ENCODE data around the gene PFKFB3. TPM values are rescaled to one million over a fixed set of nuclear protein-coding genes. Genes with fewer than 3 reads are reported as not detected.

PFKFB3 gene
- total and polyA plus RNA-seq, 2 of the 4 experiments (the other 2 are of a cell fraction): 34.1 to 45.5 TPM

DNA sequence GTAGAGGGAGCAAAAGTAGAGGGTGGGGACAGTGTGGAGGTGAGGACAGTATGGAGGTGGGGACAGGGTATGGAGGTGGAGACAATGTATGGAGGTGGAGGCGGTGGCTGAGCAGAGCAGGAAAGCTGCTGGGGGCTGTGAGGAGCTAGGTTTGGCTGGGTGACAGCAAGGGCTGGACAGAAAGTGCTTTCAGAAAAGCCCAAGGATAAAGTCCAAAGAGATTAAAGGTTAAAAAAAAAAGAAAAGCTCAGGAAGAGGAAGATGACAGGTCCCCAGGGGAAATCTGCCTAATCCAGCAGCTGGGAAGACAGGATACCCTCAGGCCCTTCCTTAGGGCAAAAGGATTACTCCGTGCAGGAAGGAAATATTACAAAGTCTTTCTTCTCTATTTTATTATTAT, 32.1 kb upstream of the PFKFB3 start:
- H3K4me2 ChIP-seq (ENCODE audit: low read depth, low read length): no peak overlapping the region
- no peak overlapping the region for H4K5ac ChIP-seq (ENCODE audit: low read depth, low read length)
- dilution Hi-C loops (cut with HindIII; ENCODE audit: low sequenced_read_pairs, unreplicated experiment): no loop called here

More for the DNA sequence above, 32.1 kb upstream of the PFKFB3 start:
- Histone ChIP-seq H2BK120ac (ENCODE audit: low read depth, low read length) (no peak overlapping the region), H3K4me1 (ENCODE audit: control insufficient read depth, insufficient read depth, low read length) (peaks cover 9% of the 10 kb centered on the region; the same call in 1 of the 2 replicates), H3K14ac (replicated peaks; ENCODE audit: low read depth, low read length) (no peak overlapping the region), H4K20me1 (ENCODE audit: insufficient read depth, low read length) (peaks cover 85% of the 10 kb centered on the region), H3K9me3 (ENCODE audit: control insufficient read depth, insufficient read depth, low read length) (no peaks in the 10 kb centered on the region), H3K4ac (ENCODE audit: low read depth, low read length) (no peak overlapping the region), H2BK20ac (ENCODE audit: low read depth, low read length) (no peak overlapping the region), H3K56ac (ENCODE audit: extremely low read depth, insufficient read depth, low read length) (no peak overlapping the region), H2BK15ac (ENCODE audit: low read depth, low read length) (no peak overlapping the region), H3K9ac (ENCODE audit: low read depth, low read length) (no peak overlapping the region), H4K8ac (ENCODE audit: low read depth in 2 of 2, low read length in 2 of 2) (no peak overlapping the region), H3K79me1 (ENCODE audit: low read depth in 1 of 2, low read length in 2 of 2) (peaks cover 45 to 94% of the 10 kb centered on the region in 2 experiments), H2AK5ac (ENCODE audit: low read depth, low read length) (no peak overlapping the region), H3K27ac (ENCODE audit: insufficient read depth, low read length) (no peak overlapping the region), H2AK9ac (replicated peaks; ENCODE audit: low read depth, low read length, poor library complexity) (no peak overlapping the region), H2AFZ (replicated peaks; ENCODE audit: low read length, poor library complexity) (no peak overlapping the region), H3K36me3 (ENCODE audit: control insufficient read depth, insufficient read depth, low read length) (0 out of 2 replicates have a peak, but pooled peaks cover 8% of the 10 kb centered on the region), H3K9me1 (ENCODE audit: insufficient read depth, low read length) (peaks cover 38% of the 10 kb centered on the region), H3K18ac (ENCODE audit: low read depth, low read length) (no peak overlapping the region), H4K91ac (ENCODE audit: insufficient read depth, low read depth, low read length) (no peak overlapping the region), H2BK5ac (ENCODE audit: low read depth, low read length, poor library complexity, severe bottlenecking) (no peak overlapping the region), H3K27me3 (ENCODE audit: control insufficient read depth, insufficient read depth, low read length) (no peaks in the 10 kb centered on the region), H3K23ac (ENCODE audit: low read depth, low read length) (no peak overlapping the region), H3K4me3 (ENCODE audit: insufficient read depth, low read depth, low read length) (no peak overlapping the region)
- intact Hi-C loops (cut with micrococcal nuclease) (no loop called here), in situ Hi-C loops (cut with MboI; ENCODE audit: low sequenced_read_pairs) (no loop called here)
- ATAC-seq (ENCODE audit: low read depth) (no peak), DNase-seq (no peak)
- WGBS, 2 experiments (ENCODE audit: extremely low coverage in 2 of 2, insufficient read length in 1 of 2): no CpG with 5 or more reads among the region's 2 CpGs
- ChIA-PET POLR2A (ENCODE audit: unreplicated experiment) (interaction anchor here (0.8 kb wide), 1 partner anchor 198 kb away, joined by 5 read pairs; no protein-coding TSS in a partner anchor), CTCF (no interaction called here)
- TF ChIP-seq SMC3 (IDR thresholded peaks at IDR 0.05; ENCODE audit: low read depth, low read length) (no peak), FOS (IDR thresholded peaks at IDR 0.05; ENCODE audit: low read depth, low read length) (no peak), CHD1 (IDR thresholded peaks at IDR 0.05; ENCODE audit: low read depth, low read length) (no peak), CEBPB (IDR thresholded peaks at IDR 0.05; ENCODE audit: low read depth, low read length) (no peak), RCOR1 (IDR thresholded peaks at IDR 0.05; ENCODE audit: insufficient replicate concordance, low read length) (no peak), MAFK (IDR thresholded peaks at IDR 0.05; ENCODE audit: low read depth, low read length) (no peak), BHLHE40 (IDR thresholded peaks at IDR 0.05; ENCODE audit: low read depth, low read length) (no peak), RAD21 (IDR thresholded peaks at IDR 0.05; ENCODE audit: low read length) (no peak), USF2 (IDR thresholded peaks at IDR 0.05; ENCODE audit: low read depth, low read length) (no peak), POLR2A (IDR thresholded peaks at IDR 0.05; ENCODE audit: low read depth, low read length) (no peak), MXI1 (IDR thresholded peaks at IDR 0.05; ENCODE audit: borderline replicate concordance, low read depth, low read length) (no peak), MAZ (IDR thresholded peaks at IDR 0.05; ENCODE audit: borderline replicate concordance, low read depth, low read length) (no peak), RFX5 (IDR thresholded peaks at IDR 0.05; ENCODE audit: low read depth, low read length) (no peak), NFE2L2 (IDR thresholded peaks at IDR 0.05; ENCODE audit: low read depth, low read length) (no peak)
- TF ChIP-seq, protein P1, sequence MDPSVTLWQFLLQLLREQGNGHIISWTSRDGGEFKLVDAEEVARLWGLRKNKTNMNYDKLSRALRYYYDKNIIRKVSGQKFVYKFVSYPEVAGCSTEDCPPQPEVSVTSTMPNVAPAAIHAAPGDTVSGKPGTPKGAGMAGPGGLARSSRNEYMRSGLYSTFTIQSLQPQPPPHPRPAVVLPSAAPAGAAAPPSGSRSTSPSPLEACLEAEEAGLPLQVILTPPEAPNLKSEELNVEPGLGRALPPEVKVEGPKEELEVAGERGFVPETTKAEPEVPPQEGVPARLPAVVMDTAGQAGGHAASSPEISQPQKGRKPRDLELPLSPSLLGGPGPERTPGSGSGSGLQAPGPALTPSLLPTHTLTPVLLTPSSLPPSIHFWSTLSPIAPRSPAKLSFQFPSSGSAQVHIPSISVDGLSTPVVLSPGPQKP (IDR thresholded peaks at IDR 0.05; ENCODE audit: borderline replicate concordance, low read depth, low read length): no peak
- TF ChIP-seq, protein P2, sequence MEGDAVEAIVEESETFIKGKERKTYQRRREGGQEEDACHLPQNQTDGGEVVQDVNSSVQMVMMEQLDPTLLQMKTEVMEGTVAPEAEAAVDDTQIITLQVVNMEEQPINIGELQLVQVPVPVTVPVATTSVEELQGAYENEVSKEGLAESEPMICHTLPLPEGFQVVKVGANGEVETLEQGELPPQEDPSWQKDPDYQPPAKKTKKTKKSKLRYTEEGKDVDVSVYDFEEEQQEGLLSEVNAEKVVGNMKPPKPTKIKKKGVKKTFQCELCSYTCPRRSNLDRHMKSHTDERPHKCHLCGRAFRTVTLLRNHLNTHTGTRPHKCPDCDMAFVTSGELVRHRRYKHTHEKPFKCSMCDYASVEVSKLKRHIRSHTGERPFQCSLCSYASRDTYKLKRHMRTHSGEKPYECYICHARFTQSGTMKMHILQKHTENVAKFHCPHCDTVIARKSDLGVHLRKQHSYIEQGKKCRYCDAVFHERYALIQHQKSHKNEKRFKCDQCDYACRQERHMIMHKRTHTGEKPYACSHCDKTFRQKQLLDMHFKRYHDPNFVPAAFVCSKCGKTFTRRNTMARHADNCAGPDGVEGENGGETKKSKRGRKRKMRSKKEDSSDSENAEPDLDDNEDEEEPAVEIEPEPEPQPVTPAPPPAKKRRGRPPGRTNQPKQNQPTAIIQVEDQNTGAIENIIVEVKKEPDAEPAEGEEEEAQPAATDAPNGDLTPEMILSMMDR (conservative IDR thresholded peaks at IDR 0.05; ENCODE audit: low read depth, low read length): no peak
- BruUV-seq (replicated peaks): no TSS peak
